Measurements from ENCODE around the gene B9D1. TPM values are rescaled to one million over a fixed set of nuclear protein-coding genes. Genes with fewer than 3 reads are reported as not detected.

B9D1 gene
- total and polyA plus RNA-seq, 2 of the 13 experiments (the other 11 are each of a cell fraction or from before 2014, with no cell fraction given): 27.7 to 31.1 TPM

DNA sequence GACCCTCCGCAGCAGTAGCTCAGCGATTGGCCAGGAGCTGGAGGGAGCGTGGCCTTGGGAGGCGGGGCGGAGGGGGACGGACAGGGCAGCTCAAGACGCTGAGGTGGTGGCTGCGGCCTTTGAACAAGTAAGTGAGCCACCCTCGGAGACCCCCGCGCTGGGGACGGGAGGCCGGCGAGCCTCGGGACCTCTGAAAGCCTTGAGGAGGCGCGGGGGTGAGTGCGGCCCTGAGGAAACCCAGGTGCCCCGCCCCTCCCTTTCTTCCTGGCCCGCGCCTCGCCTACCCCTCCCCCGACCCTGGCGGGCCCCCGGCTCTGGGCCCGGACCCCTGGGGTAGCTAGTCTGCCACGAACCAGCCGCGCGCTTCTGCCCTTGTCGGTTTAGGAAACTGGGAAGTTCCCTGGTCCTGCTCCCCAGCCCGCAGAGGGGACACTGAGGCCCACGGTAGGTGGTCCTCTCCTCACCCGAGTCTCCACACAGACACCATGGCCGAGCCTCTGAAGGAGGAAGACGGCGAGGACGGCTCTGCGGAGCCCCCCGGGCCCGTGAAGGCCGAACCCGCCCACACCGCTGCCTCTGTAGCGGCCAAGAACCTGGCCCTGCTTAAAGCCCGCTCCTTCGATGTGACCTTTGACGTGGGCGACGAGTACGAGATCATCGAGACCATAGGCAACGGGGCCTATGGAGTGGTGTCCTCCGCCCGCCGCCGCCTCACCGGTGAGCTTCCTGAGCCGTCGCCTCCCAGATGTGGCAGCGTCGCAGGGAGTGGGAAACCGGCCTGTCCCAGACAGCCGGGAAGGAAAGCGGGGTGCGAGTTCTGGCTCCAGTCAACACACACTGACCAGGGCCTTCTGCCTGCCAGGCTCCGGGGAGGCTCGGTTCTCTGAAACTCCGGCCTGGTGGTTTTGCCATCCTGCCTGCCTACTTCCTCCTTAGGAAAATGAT is 16.2 kb upstream of the B9D1 start, which contains the start of gene MAPK7 (continued):
- TF ChIP-seq, protein P1, sequence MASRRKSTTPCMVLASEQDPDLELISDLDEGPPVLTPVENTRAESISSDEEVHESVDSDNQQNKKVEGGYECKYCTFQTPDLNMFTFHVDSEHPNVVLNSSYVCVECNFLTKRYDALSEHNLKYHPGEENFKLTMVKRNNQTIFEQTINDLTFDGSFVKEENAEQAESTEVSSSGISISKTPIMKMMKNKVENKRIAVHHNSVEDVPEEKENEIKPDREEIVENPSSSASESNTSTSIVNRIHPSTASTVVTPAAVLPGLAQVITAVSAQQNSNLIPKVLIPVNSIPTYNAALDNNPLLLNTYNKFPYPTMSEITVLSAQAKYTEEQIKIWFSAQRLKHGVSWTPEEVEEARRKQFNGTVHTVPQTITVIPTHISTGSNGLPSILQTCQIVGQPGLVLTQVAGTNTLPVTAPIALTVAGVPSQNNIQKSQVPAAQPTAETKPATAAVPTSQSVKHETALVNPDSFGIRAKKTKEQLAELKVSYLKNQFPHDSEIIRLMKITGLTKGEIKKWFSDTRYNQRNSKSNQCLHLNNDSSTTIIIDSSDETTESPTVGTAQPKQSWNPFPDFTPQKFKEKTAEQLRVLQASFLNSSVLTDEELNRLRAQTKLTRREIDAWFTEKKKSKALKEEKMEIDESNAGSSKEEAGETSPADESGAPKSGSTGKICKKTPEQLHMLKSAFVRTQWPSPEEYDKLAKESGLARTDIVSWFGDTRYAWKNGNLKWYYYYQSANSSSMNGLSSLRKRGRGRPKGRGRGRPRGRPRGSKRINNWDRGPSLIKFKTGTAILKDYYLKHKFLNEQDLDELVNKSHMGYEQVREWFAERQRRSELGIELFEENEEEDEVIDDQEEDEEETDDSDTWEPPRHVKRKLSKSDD (CRISPR knock-in tag; IDR thresholded peaks at IDR 0.05; ENCODE audit: low read depth): 0 out of 2 replicates have a peak, but pooled peaks have one; percentile 7
- 0 out of 2 replicates have a peak, but pooled peaks have one; percentile 3 for TF ChIP-seq PRDM10 (CRISPR knock-in tag; IDR thresholded peaks at IDR 0.05; ENCODE audit: low read depth)
- no peak for TF ChIP-seq CHD2 (IDR thresholded peaks at IDR 0.05; ENCODE audit: low read depth, low read length)
- TF ChIP-seq RAD21 (CRISPR knock-in tag; IDR thresholded peaks at IDR 0.05): no peak
- no peak for TF ChIP-seq NFE2 (CRISPR knock-in tag; IDR thresholded peaks at IDR 0.05)
- no peak for TF ChIP-seq MBD4 (IDR thresholded peaks at IDR 0.05; ENCODE audit: borderline replicate concordance, low read length)
- no peak for TF ChIP-seq ZNF713 (CRISPR knock-in tag; IDR thresholded peaks at IDR 0.05)
- TF ChIP-seq NR2F6 (IDR thresholded peaks at IDR 0.05): no peak
- TF ChIP-seq NR2F6 (CRISPR knock-in tag; IDR thresholded peaks at IDR 0.05): no peak
- TF ChIP-seq ZNF263 (CRISPR knock-in tag; IDR thresholded peaks at IDR 0.05): peak; percentile 2; the same call in 1 of the 2 replicates
- no peak for TF ChIP-seq JDP2 (CRISPR knock-in tag; IDR thresholded peaks at IDR 0.05; ENCODE audit: borderline replicate concordance)
- TF ChIP-seq ZFP91 (CRISPR knock-in tag; IDR thresholded peaks at IDR 0.05; ENCODE audit: borderline replicate concordance): 0 out of 2 replicates have a peak, but pooled peaks have one; percentile 14
- no peak for TF ChIP-seq GATAD1 (CRISPR knock-in tag; IDR thresholded peaks at IDR 0.05)
- no peak for TF ChIP-seq ZNF256 (CRISPR knock-in tag; conservative IDR thresholded peaks at IDR 0.05)
- TF ChIP-seq NFKBIZ (CRISPR knock-in tag; IDR thresholded peaks at IDR 0.05): no peak
- TF ChIP-seq ZNF749 (CRISPR knock-in tag; IDR thresholded peaks at IDR 0.05; ENCODE audit: borderline replicate concordance): peak; percentile 84; the same call in 1 of the 2 replicates
- no peak for TF ChIP-seq KAT7 (CRISPR knock-in tag; IDR thresholded peaks at IDR 0.05; ENCODE audit: borderline replicate concordance)
- TF ChIP-seq RARG (CRISPR knock-in tag; IDR thresholded peaks at IDR 0.05; ENCODE audit: low read depth): no peak
- 0 out of 2 replicates have a peak, but pooled peaks have one; percentile 61 for TF ChIP-seq REXO4 (CRISPR knock-in tag; IDR thresholded peaks at IDR 0.05; ENCODE audit: borderline replicate concordance)
